Neural cell (in vitro differentiated cells): Measurements from ENCODE around the gene ATP11C. TPM values are rescaled to one million over a fixed set of nuclear protein-coding genes. Genes with fewer than 3 reads are reported as not detected.

Source experiments
- H2AFZ ChIP-seq: fragments of 200-600, 300-800 bp; sonication (generic), shearing (Covaris generic); 2 replicates; pipeline ENCODE4 v1.6.0; 2014; ENCODE audit warnings: low read depth, mild to moderate bottlenecking, antibody characterized with exemption, low read length, moderate library complexity
- H3F3A ChIP-seq: fragments of 200-600 bp; shearing (Covaris generic); 2 replicates; pipeline ENCODE4 v1.6.1; 2016; ENCODE audit warnings: mild to moderate bottlenecking, moderate library complexity, mixed read lengths, antibody characterized with exemption, low read length; ENCODE audit not compliant: insufficient read depth, poor library complexity, severe bottlenecking
- H3K27ac ChIP-seq: fragments of 200-600, 300-800 bp; sonication (generic), shearing (Covaris generic); 2 replicates; pipeline ENCODE4 v1.5.1; 2014; ENCODE audit warnings: mild to moderate bottlenecking, low read length, moderate library complexity
- H3K27me3 ChIP-seq: fragments of 300-800, 200-600 bp; sonication (generic), shearing (Covaris generic); 2 replicates; pipeline ENCODE4 v1.6.0; 2014; ENCODE audit warnings: mild to moderate bottlenecking, low read depth, low read length, moderate library complexity; ENCODE audit not compliant: insufficient read depth
- H3K36me3 ChIP-seq: fragments of 300-800, 200-600 bp; sonication (generic), shearing (Covaris generic); 2 replicates; pipeline ENCODE4 v1.5.1; 2014; ENCODE audit warnings: mild to moderate bottlenecking, antibody characterized with exemption, low read length, moderate library complexity; ENCODE audit not compliant: insufficient read depth
- H3K4me2 ChIP-seq: fragments of 300-800, 200-600 bp; sonication (generic), shearing (Covaris generic); 2 replicates; pipeline ENCODE4 v1.6.0; 2014; ENCODE audit warnings: mild to moderate bottlenecking, low read length
- H3K4me3 ChIP-seq: fragments of 300-800, 200-600 bp; sonication (generic), shearing (Covaris generic); 2 replicates; pipeline ENCODE4 v1.5.1; 2014; ENCODE audit warnings: mild to moderate bottlenecking, low read length, moderate library complexity
- H3K79me2 ChIP-seq: fragments of 200-600 bp; shearing (Covaris generic); replicated peaks from 2 replicates; pipeline ENCODE4 v1.6.0; 2014; ENCODE audit warnings: mild to moderate bottlenecking, low read length, moderate library complexity; ENCODE audit not compliant: insufficient read depth
- H3K9ac ChIP-seq: fragments of 300-800, 200-600 bp; sonication (generic), shearing (Covaris generic); 2 replicates; pipeline ENCODE4 v1.6.1; 2016; ENCODE audit warnings: mild to moderate bottlenecking, low read length, mixed read lengths
- H3K9me2 ChIP-seq: fragments of 200-600 bp; shearing (Covaris generic); 2 replicates; pipeline ENCODE4 v1.6.1; 2016; ENCODE audit warnings: mild to moderate bottlenecking, low read length, mixed read lengths; ENCODE audit not compliant: insufficient read depth
- H3K9me3 ChIP-seq: fragments of 200-600, 300-800 bp; sonication (generic), shearing (Covaris generic); 2 replicates; pipeline ENCODE4 v1.6.1; 2016; ENCODE audit warnings: mild to moderate bottlenecking, mixed run types, low read length, moderate library complexity, mixed read lengths
- H4K20me1 ChIP-seq: fragments of 200-600 bp; shearing (Covaris generic); 2 replicates; pipeline ENCODE4 v1.6.1; 2016; ENCODE audit warnings: mild to moderate bottlenecking, mixed run types; ENCODE audit not compliant: insufficient read depth
- EP300 ChIP-seq: fragments of 450-650 bp; conservative IDR thresholded peaks from 2 replicates; pipeline ENCODE4 v1.6.1; 2014; ENCODE audit warnings: antibody characterized with exemption, mild to moderate bottlenecking, moderate library complexity; ENCODE audit not compliant: poor library complexity, severe bottlenecking
- EZH2 ChIP-seq: fragments of 200-600, 300-800 bp; shearing (Covaris generic), sonication (generic); IDR thresholded peaks from 2 replicates; pipeline ENCODE4 v1.6.1; 2014; ENCODE audit warnings: antibody characterized with exemption, low read length, borderline replicate concordance, mild to moderate bottlenecking; ENCODE audit not compliant: insufficient read depth, poor library complexity, severe bottlenecking
- MXI1 ChIP-seq: fragments of 450-650 bp; conservative IDR thresholded peaks from 2 replicates; pipeline ENCODE4 v1.6.1; 2014; ENCODE audit warnings: antibody characterized with exemption, mild to moderate bottlenecking; ENCODE audit not compliant: poor library complexity, severe bottlenecking
- POLR2AphosphoS5 ChIP-seq: IDR thresholded peaks from 2 replicates; pipeline ENCODE4 v1.6.1; 2012
- RAD21 ChIP-seq: fragments of 450-650 bp; conservative IDR thresholded peaks from 2 replicates; pipeline ENCODE4 v1.6.1; 2014; ENCODE audit warnings: antibody characterized with exemption, mild to moderate bottlenecking, moderate library complexity
- REST ChIP-seq: IDR thresholded peaks from 2 replicates; pipeline ENCODE4 v1.6.1; 2012; ENCODE audit warnings: borderline replicate concordance
- SMC3 ChIP-seq: fragments of 450-650 bp; conservative IDR thresholded peaks from 2 replicates; pipeline ENCODE4 v1.6.1; 2014; ENCODE audit warnings: antibody characterized with exemption, mild to moderate bottlenecking, moderate library complexity; ENCODE audit not compliant: poor library complexity
- TAF1 ChIP-seq: IDR thresholded peaks from 2 replicates; pipeline ENCODE4 v1.6.1; 2012; ENCODE audit warnings: low read depth
- polyA plus RNA-seq: library from polyadenylated mRNA; depleted of rRNA; stranded (reverse); fragments of >200 nt; gene quantifications from 2 replicates; pipeline ENCODE4 v1.2.3, GENCODE V29; 2014
- TF ChIP-seq, protein P1 (sequence below): fragments of 450-650 bp; IDR thresholded peaks from 2 replicates; pipeline ENCODE4 v1.5.1; 2014; ENCODE audit warnings: antibody characterized with exemption, mild to moderate bottlenecking, moderate library complexity; ENCODE audit not compliant: poor library complexity, severe bottlenecking

ATP11C gene
- polyA plus RNA-seq, 1 donor from 2014 or later, result 111 TPM

DNA sequence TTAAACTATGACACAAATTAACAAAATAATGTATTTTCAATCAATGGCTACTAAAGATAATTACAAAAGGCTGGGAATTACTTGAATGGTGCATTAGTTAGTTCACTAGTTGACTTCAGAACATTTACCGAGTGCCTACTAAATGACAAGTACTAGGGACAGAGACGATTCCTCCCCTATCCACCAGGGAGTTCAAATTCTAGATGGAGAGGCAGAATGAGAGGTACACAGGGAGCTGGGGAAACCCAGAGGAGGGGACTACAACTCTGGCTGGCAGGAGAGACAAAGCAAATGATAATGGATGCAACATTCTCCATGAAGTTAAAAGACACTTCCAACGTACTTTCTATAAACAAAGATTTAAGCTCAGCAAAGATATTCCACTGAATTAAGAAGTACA is 181.8 kb downstream of the ATP11C start:
- Histone ChIP-seq H3K4me3 (no peak overlapping the region), H3K36me3 (no peaks in the 10 kb centered on the region), H3K9me3 (no peaks in the 10 kb centered on the region), H3K27ac (no peak overlapping the region), H2AFZ (no peak overlapping the region), H3K9me2 (no peaks in the 10 kb centered on the region), H3K27me3 (no peaks in the 10 kb centered on the region), H3K4me2 (no peak overlapping the region), H4K20me1 (no peaks in the 10 kb centered on the region), H3K79me2 (no peaks in the 10 kb centered on the region), H3F3A (no peaks in the 10 kb centered on the region), H3K9ac (no peak overlapping the region)
- TF ChIP-seq MXI1 (no peak), SMC3 (no peak)

GRCh38 chrX:139750390-139750789 is 182.5 kb downstream of the ATP11C start:
- no peak overlapping the region for H3K27ac ChIP-seq

More at GRCh38 chrX:139750390-139750789, 182.5 kb downstream of the ATP11C start:
- Histone ChIP-seq H3F3A (no peaks in the 10 kb centered on the region), H4K20me1 (no peaks in the 10 kb centered on the region), H2AFZ (no peak overlapping the region), H3K9ac (no peak overlapping the region), H3K4me3 (no peak overlapping the region), H3K9me3 (no peaks in the 10 kb centered on the region), H3K36me3 (no peaks in the 10 kb centered on the region), H3K27me3 (no peaks in the 10 kb centered on the region), H3K4me2 (no peak overlapping the region), H3K9me2 (no peaks in the 10 kb centered on the region), H3K79me2 (no peaks in the 10 kb centered on the region)
- TF ChIP-seq RAD21 (no peak), POLR2AphosphoS5 (no peak), EZH2 (no peak), MXI1 (no peak), REST (no peak), SMC3 (no peak), TAF1 (no peak), EP300 (no peak)
- TF ChIP-seq, protein P1, sequence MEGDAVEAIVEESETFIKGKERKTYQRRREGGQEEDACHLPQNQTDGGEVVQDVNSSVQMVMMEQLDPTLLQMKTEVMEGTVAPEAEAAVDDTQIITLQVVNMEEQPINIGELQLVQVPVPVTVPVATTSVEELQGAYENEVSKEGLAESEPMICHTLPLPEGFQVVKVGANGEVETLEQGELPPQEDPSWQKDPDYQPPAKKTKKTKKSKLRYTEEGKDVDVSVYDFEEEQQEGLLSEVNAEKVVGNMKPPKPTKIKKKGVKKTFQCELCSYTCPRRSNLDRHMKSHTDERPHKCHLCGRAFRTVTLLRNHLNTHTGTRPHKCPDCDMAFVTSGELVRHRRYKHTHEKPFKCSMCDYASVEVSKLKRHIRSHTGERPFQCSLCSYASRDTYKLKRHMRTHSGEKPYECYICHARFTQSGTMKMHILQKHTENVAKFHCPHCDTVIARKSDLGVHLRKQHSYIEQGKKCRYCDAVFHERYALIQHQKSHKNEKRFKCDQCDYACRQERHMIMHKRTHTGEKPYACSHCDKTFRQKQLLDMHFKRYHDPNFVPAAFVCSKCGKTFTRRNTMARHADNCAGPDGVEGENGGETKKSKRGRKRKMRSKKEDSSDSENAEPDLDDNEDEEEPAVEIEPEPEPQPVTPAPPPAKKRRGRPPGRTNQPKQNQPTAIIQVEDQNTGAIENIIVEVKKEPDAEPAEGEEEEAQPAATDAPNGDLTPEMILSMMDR, result no peak
